Stimulated activated CD4-positive, alpha-beta T cell treated with anti-CD3 and anti-CD28 coated beads, Interleukin-12 subunit alpha, Interleukin-12 subunit beta, amount 100 ng/mL, for 24 hours (primary cell): ENCODE measurements around the gene TTC21A.
A peak's percentile ranks its signal among the peaks of the same experiment; 100 is the strongest.
"Not testable (repeated sequence)": the region's sequence is repeated elsewhere in the genome, so short reads cannot be mapped to it uniquely, and the experiment has no call there.

Source experiments
- DNase-seq, 2 experiments: peaks; one replicate each; pipeline ENCODE4 v3.0.0-alpha.2; 2020; ENCODE audit warnings: low read depth in 2 of 2

Gene TTC21A

DNA sequence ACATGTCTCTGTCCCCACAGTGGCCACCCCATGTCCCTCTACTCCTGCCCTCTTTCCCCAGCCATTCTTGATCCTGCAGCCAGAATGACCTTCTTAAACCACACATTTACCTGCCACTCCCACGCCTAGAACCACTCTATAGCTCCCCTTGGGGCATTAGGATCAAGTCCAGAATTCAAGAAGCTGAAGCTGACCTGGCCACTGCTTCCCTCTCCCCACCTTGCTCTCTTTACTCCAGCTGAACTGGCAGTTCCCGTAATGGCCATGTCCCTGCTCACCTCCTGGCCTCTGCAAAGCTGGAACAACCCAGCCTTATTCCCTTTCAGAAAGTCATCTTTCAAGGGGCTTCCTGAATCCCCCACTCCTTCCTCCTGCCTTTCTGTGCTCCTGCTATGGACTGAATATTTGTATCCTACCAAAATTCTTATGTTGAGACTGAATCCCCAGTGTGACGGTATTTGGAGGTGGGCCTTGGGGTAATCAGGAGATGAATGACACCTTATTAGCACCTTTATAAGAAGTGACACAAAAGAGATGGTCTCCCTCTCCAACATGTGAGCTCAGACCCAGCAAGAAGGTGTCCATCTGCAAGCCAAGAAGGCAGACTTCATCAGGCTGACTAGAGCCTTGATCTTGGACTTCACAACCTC, 42.1 kb downstream of the TTC21A start:
- DNase-seq, result no peak

DNA sequence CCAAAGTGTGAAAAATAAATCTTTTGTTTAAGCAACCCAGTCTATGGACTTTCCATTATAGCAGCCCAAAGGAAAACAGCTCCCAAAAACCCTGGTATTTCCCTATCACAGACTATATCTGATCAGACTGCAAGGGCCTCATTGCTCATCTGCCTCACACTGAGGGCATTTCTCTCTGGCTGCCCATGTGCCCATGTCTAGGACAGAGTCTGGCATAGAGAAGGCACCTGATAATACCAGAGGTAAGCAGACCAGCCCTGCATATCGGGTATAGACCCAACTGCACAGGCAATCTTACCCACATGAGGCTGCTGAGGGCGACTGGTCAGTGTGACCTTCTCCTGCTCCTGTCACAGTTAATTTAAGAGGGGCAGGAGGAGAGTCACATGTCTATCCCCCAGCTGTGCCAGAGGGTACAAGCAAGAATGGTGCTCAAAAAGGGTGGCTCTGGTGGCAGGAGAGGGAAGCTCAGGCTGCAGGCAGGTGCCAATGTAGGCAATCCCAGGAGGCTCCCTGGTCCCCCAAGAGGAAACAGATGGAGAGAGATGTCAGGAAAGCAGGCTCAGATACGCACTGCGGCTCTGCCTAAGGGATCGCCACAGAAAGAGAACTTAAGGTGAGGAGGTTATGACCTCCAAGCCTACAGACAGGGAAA, 42.8 kb downstream of the TTC21A start:
- no peak for DNase-seq

GRCh38 chr3:39150803-39151631, 43.5 kb downstream of the TTC21A start:
- peak in 1 of 2 experiments; percentile 74 for DNase-seq

- no peak for DNase-seq
Measured at GRCh38 chr3:39153977-39154279, 46.4 kb downstream of the TTC21A start.

DNA sequence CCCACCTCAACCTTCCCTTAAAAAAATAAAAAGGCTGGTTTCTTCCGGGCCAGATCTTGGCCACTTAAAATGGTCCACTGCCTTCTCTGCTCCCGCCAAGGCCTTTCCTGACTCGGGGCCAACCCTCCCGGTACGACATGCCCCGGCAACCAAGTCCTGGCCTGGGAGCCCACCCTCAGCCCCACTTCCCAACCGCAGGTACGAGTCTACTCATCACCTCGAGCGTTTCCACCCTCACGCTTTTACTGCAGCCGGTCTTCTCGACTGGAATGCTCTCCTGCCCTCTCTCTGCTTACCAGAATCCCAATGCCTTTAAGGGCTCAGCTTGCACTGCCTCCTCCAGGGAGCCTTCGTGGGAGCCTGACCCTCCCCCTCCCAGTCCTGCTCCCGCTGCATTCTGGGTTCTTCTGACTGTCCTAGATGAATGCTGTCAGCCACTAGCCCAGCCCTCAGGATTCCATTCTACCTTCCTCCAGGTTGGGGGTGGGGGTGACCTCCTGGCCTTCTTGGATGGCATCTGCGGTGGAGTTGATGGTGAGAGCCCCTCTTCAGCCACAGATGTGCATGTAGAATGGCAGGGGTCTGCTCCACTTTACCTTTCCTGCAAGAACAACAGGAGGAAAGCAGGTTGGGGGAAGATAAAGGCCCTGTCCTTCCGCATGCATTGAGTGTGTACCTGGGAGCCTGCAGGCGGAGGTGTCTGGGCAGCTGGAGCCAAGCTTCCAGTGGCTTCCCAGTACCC, 47.0 kb downstream of the TTC21A start:
- no peak for DNase-seq

GRCh38 chr3:39156421-39156820, 48.9 kb downstream of the TTC21A start:
- DNase-seq, result no peak

- DNase-seq, result no peak
Measured at GRCh38 chr3:39157359-39157758, 49.9 kb downstream of the TTC21A start.

- no peak for DNase-seq
Measured at GRCh38 chr3:39158148-39158715, 50.8 kb downstream of the TTC21A start.

DNA sequence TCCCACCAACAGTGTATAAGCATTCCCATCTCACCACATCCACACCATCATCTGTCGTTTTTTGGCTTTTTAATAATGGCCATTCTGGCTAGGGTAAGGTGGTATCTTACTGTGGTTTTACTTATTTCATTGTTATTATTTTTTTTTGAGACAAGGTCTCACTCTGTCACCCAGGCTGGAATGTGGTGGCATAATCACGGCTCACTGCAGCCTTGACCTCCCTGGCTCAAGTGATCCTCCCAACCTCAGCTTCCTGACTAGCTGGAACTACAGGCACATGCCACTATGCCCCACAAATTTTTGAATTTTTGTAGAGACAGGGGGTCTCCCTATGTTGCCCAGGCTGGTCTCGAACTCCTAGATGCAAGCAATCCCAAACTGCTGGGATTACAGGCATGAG, 56.9 kb downstream of the TTC21A start:
- no peak for DNase-seq

DNA sequence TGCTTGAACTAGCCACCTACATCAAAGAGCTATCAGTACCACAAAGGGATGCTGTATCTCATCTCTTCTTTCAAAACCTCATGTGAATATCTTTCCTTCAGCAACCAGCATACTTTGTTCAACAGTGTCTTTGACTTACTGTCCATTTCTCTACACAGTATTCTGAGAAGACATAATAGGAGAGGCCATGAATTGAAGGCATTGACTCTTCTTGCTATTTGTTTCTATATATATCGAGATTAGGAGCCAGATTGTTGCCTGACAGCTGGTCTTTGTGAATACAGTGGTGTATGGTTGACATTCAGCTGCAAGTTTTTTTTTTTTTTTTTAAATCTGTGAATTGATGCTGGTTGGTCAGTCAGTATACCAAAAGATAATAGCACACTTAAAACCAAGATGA, 58.0 kb downstream of the TTC21A start:
- DNase-seq, result no peak

DNA sequence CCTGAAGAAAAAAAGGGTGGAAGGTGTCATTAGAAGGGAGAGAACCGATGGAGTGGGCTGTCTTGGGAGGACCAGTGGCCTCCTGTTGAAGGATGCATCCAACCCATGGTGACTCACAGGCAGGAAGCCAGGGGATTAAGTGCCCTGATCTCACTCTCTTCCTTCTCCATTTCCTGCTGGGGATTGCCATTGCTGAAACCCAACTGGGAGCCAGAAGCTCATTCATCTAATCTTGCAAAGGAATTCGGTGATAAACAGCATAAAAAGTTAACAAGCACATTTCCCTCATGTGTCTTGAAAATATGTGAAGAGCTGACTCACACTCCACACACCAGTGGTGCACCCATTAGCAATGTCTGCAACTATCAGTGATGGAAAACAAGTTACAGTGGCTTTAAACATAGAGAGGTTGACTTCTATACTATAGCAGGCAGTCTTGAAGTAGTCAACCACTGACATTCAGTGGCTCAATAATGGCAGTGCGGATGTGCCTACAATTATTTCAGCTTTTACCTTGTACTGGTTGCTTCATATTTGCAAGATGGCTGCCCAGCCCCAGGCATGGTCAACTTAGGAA, 58.7 kb downstream of the TTC21A start:
- DNase-seq, result no peak

- DNase-seq, result no peak
Measured at GRCh38 chr3:39166932-39167532, 59.6 kb downstream of the TTC21A start.

DNA sequence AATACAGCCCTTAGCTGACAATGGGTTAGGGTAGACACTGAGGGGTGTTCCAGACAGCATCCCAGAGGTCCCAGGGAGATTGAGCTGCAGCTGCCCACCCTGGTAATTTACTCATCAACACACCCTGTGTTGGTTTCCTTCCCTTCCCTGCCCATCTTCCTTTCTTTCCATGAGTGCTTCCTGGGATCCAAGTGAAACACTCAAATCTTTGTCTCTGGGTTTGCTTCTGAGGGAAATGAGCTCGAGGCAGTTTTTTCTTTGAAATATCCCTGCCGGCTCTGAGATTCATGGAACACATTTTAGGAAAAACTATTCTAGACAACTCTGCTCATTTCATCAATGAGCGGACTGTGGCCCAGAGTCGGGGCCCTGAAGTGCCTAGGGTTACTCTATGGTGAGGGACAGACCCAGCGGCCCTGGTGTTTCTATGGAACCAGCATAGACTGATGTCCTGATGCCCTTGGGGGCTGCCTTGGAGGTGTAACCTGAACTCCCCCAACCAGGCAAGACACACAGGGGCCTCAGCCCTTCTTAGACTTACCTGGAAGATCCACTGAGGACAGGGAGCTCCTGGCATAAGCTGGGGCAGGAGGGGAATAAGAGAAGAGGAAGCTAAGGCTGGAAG, 60.8 kb downstream of the TTC21A start:
- no peak for DNase-seq

GRCh38 chr3:39169712-39170111, 62.2 kb downstream of the TTC21A start:
- DNase-seq, result no peak

DNA sequence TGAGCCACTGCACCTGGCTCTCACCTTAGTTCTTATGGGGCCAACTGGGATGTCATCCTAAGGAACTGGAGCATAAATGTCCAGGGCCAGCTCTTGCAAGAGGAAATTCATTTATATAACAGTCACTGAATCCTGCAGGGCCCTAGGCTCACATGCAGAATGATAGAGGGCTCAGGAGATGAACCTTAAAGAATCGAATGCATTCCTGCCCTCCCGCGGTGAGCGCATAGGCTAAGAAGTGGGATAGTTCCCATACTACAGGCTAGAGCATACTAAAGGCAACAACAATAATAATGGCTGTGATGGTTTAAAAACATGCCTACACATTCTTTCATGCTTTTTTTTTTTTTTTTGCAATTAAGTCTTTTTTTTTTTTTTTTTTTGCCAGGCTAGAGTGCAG, 63.0 kb downstream of the TTC21A start:
- no peak for DNase-seq

GRCh38 chr3:39170877-39171276, 63.4 kb downstream of the TTC21A start:
- DNase-seq, result not testable (repeated sequence)

GRCh38 chr3:39171860-39172259, 64.4 kb downstream of the TTC21A start:
- DNase-seq, result no peak

GRCh38 chr3:39173318-39174125, 66.0 kb downstream of the TTC21A start:
- no peak for DNase-seq

DNA sequence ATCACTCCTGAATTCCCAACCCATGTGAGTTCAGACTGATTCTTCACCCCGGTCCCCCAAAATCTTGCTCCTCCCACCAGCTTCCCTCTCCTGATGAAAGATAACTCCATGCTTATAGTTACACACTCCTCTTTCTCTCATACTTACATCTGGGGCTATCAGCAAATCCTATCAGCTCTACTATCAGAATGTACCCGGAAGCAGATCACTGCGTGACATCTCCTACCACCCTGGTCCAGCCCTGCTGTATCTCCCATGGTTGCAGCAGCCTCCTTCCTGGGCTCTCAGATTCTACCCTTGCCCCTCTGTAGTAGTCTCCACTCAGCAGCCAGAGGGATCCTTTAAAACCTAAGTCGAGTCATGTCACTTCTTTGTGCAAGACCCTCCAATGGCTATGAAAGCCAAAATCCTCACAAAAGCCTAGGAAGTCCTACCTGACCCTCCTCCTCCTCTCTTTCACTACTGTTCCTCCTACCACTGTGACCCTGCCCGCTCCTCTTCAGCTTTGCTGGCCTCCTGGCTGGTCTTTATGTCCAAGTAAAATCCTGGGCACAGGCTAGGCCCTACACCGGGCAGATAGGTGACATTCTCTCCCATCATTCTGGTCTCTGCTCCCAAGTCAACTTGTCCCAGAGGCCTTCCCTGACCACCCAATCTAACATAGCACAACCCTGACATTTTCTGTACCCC, 68.7 kb downstream of the TTC21A start:
- DNase-seq, result no peak
